Lower leg skin (tissue), 3 donors: Measurements from ENCODE around the gene OGA.

Experiments
- CTCF ChIP-seq, 3 donors: fragments of 450-650 bp; IDR thresholded peaks; one replicate each; pipeline ENCODE4 v1.5.1; 2016; ENCODE audit warnings: antibody characterized with exemption in 3 of 3, mild to moderate bottlenecking in 3 of 3, moderate library complexity in 2 of 3
- POLR2A ChIP-seq, 2 donors: fragments of 450-650 bp; IDR thresholded peaks; one replicate each; pipeline ENCODE4 v1.6.1; 2016 to 2017; ENCODE audit warnings: antibody characterized with exemption in 2 of 2, mild to moderate bottlenecking in 1 of 2, moderate library complexity in 1 of 2

- TF ChIP-seq CTCF (IDR thresholded peaks at IDR 0.05) (no peak), POLR2A (IDR thresholded peaks at IDR 0.05) (no peak)
Observed at GRCh38 chr10:101780187-101780817, 37.9 kb downstream of the OGA start.
